NCI-H2081 treated with DMSO at 0.1 percent for 48 hours (cell line): Measurements from ENCODE around the gene KIAA1549.
"Not testable (repeated sequence)": the region's sequence is repeated elsewhere in the genome, so short reads cannot be mapped to it uniquely, and the experiment has no call there.

Experiments used
- DNase-seq: peaks from one replicate; lab custom pipeline; 2025; lab: John Stamatoyannopoulos, UW

Gene KIAA1549

GRCh38 chr7:138981332-138982203 is at the start of gene KIAA1549:
TSS of gene KIAA1549 (minus strand) at chr7:138981389. CDS start at chr7:138981269, 120 bp downstream.
- no peak for DNase-seq

- no peak for DNase-seq
Measured at GRCh38 chr7:139029353-139029752, 48.2 kb upstream of the KIAA1549 start.

GRCh38 chr7:139026551-139026950 is 45.4 kb upstream of the KIAA1549 start:
- DNase-seq = no peak

- not testable (repeated sequence) for DNase-seq
Measured at GRCh38 chr7:139025861-139026260, 44.7 kb upstream of the KIAA1549 start.

GRCh38 chr7:139023076-139023475 is 41.9 kb upstream of the KIAA1549 start:
- no peak for DNase-seq

GRCh38 chr7:139022286-139022685 is 41.1 kb upstream of the KIAA1549 start:
- no peak for DNase-seq

- no peak for DNase-seq
Measured at GRCh38 chr7:139018910-139019309, 37.7 kb upstream of the KIAA1549 start.

GRCh38 chr7:139016931-139017511 is 35.8 kb upstream of the KIAA1549 start:
- DNase-seq = peak; percentile 47

- no peak for DNase-seq
Measured at GRCh38 chr7:139011373-139011772, 30.2 kb upstream of the KIAA1549 start.

- DNase-seq = no peak
Measured at GRCh38 chr7:139004321-139005090, 23.3 kb upstream of the KIAA1549 start.

GRCh38 chr7:138999414-138999813 is 18.2 kb upstream of the KIAA1549 start:
- no peak for DNase-seq

GRCh38 chr7:138992052-138992531 is 10.9 kb upstream of the KIAA1549 start:
- DNase-seq = no peak

- no peak for DNase-seq
Measured at GRCh38 chr7:138987686-138988085, 6.5 kb upstream of the KIAA1549 start.

- no peak for DNase-seq
Measured at GRCh38 chr7:138982204-138982623, 1.0 kb upstream of the KIAA1549 start.

GRCh38 chr7:138980563-138981291 is 462 bp downstream of the KIAA1549 start:
- DNase-seq = no peak

- no peak for DNase-seq
Measured at GRCh38 chr7:138979988-138980562, 1.1 kb downstream of the KIAA1549 start.

- no peak for DNase-seq
Measured at GRCh38 chr7:138979226-138979979, 1.8 kb downstream of the KIAA1549 start.

- DNase-seq = no peak
Measured at GRCh38 chr7:138978541-138979184, 2.5 kb downstream of the KIAA1549 start.

- DNase-seq = not testable (repeated sequence)
Measured at GRCh38 chr7:138976161-138976560, 5.0 kb downstream of the KIAA1549 start.
